Stomach (tissue), 4 donors: Measurements from ENCODE around the gene PECR.

Experiments
- POLR2A ChIP-seq, 4 donors: fragments of 450-650 bp; IDR thresholded peaks; one replicate each; pipeline ENCODE4 v1.6.1; 2016; ENCODE audit warnings: antibody characterized with exemption in 4 of 4, control low read depth in 2 of 4, mild to moderate bottlenecking in 1 of 4, moderate library complexity in 1 of 4
- TF ChIP-seq, protein P1 (sequence below), 7 experiments: fragments of 450-650 bp in 4 of 7; fragments of 200-600 bp in 3 of 7; sonication (generic) in 3 of 7; IDR thresholded peaks; one replicate each; pipeline ENCODE4 v1.5.1; 2016 to 2019; ENCODE audit warnings: antibody characterized with exemption in 7 of 7, control low read depth in 2 of 7, mild to moderate bottlenecking in 1 of 7

DNA sequence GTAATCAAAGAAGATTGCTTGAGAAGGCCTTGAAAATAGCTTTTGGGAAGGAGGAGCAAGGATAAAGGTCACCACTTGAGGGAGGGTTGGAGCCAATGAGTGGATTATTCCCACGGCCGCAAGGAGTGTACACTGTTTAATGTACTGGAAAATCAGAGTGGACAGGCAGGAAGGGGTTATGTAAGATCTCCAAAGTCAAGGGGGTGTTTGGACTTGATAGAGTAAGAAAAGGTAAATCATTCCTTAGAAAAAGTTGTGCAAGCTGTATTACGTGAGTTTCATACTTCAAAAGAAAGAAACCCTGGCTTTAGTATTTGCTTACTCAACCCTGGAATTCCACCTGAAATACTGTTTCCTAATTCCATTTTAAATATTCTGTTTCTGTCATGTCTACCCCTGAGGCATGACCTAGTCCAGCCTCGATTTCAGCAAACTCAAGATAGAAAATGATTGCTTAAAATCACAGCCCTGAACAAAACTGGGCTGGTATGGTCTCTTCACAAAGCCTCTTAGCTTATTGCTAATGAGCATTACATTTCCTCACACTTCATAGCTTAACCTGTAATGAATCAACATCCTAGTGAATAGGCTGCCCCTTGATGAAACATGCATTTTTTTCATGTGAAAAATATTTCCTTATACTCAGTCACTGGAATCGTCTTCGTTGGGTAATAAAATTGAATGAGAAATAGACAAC, 69.3 kb downstream of the PECR start:
- TF ChIP-seq, protein P1, sequence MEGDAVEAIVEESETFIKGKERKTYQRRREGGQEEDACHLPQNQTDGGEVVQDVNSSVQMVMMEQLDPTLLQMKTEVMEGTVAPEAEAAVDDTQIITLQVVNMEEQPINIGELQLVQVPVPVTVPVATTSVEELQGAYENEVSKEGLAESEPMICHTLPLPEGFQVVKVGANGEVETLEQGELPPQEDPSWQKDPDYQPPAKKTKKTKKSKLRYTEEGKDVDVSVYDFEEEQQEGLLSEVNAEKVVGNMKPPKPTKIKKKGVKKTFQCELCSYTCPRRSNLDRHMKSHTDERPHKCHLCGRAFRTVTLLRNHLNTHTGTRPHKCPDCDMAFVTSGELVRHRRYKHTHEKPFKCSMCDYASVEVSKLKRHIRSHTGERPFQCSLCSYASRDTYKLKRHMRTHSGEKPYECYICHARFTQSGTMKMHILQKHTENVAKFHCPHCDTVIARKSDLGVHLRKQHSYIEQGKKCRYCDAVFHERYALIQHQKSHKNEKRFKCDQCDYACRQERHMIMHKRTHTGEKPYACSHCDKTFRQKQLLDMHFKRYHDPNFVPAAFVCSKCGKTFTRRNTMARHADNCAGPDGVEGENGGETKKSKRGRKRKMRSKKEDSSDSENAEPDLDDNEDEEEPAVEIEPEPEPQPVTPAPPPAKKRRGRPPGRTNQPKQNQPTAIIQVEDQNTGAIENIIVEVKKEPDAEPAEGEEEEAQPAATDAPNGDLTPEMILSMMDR (IDR thresholded peaks at IDR 0.05), result no peak
- TF ChIP-seq POLR2A (IDR thresholded peaks at IDR 0.05), result no peak
